Measurements from ENCODE around the gene COA6. TPM values are rescaled to one million over a fixed set of nuclear protein-coding genes. Genes with fewer than 3 reads are reported as not detected.

Gene COA6
- total and polyA plus RNA-seq, 2 donors (not counting 3 experiments of a cell fraction or from before 2014, with no cell fraction given): 22.2 to 42.7 TPM

- H4K20me1 ChIP-seq (replicated peaks; ENCODE audit: control insufficient read depth, extremely low read depth, insufficient read depth, low read length): no peaks in the 10 kb centered on the region
- dilution Hi-C loops (cut with MboI; ENCODE audit: extremely low pct_ligation_motif_present, low sequenced_read_pairs): no loop called here
- peaks cover 0 to 6% of the 10 kb centered on the region in 2 experiments for H3K36me3 ChIP-seq (ENCODE audit: control insufficient read depth in 2 of 2, extremely low read depth in 1 of 2, insufficient read depth in 2 of 2, low read length in 2 of 2)
- no peaks in the 10 kb centered on the region for H3K9me3 ChIP-seq (replicated peaks; ENCODE audit: control insufficient read depth, insufficient read depth, low read length)
- H3K27ac ChIP-seq (ENCODE audit: insufficient read depth, low read depth, low read length): no peak overlapping the region
- H3K4me1 ChIP-seq (ENCODE audit: control insufficient read depth, extremely low read depth, insufficient read depth, low read length): no peaks in the 10 kb centered on the region
- H3K27me3 ChIP-seq (ENCODE audit: control insufficient read depth in 2 of 2, insufficient read depth in 2 of 2, low read length in 2 of 2): no peaks in the 10 kb centered on the region
- ChIA-PET POLR2A (no interaction called here), CTCF (no interaction called here)
- no TSS peak for BruUV-seq (replicated peaks)
- no peak overlapping the region for H3K4me2 ChIP-seq (ENCODE audit: insufficient read depth, low read length)
- H3K79me2 ChIP-seq (ENCODE audit: control insufficient read depth, insufficient read depth, low read length): no peaks in the 10 kb centered on the region
- H3K4me3 ChIP-seq (replicated peaks in 1 of 3; ENCODE audit: insufficient read depth in 1 of 3, low read depth in 1 of 3, low read length in 3 of 3): no peak overlapping the region
- no peak for FAIRE-seq
- TF ChIP-seq POLR2A (IDR thresholded peaks at IDR 0.05; ENCODE audit: low read depth, low read length): no peak
- TF ChIP-seq GATA2 (IDR thresholded peaks at IDR 0.05; ENCODE audit: insufficient read depth, insufficient read length, low read depth, low read length): no peak
- no peak for TF ChIP-seq MYC (IDR thresholded peaks at IDR 0.05; ENCODE audit: low read depth, low read length)
- TF ChIP-seq FOS (IDR thresholded peaks at IDR 0.05; ENCODE audit: borderline replicate concordance, insufficient read depth, low read length): no peak
- no peak overlapping the region for H3K9ac ChIP-seq (replicated peaks; ENCODE audit: extremely low read depth, insufficient read depth, low read length)
- DNase-seq (ENCODE audit: low read depth, low spot score): no peak
- H2AFZ ChIP-seq (ENCODE audit: low read depth, low read length): no peak overlapping the region
- no peaks in the 10 kb centered on the region for H3K9me1 ChIP-seq (replicated peaks; ENCODE audit: control insufficient read depth, extremely low read depth, insufficient read depth, low read length)
- intact Hi-C loops (cut with micrococcal nuclease): no loop called here
These were observed 35.5 kb downstream of the COA6 start for GRCh38 chr1:234408757-234409156.

- dilution Hi-C loops (cut with MboI; ENCODE audit: extremely low pct_ligation_motif_present, low sequenced_read_pairs) (no loop called here), intact Hi-C loops (cut with micrococcal nuclease) (no loop called here)
- no TSS peak for BruUV-seq (replicated peaks)
- H3K79me2 ChIP-seq (ENCODE audit: control insufficient read depth, insufficient read depth, low read length): no peaks in the 10 kb centered on the region
- H3K9me1 ChIP-seq (replicated peaks; ENCODE audit: control insufficient read depth, extremely low read depth, insufficient read depth, low read length): no peaks in the 10 kb centered on the region
- H3K36me3 ChIP-seq (ENCODE audit: control insufficient read depth in 2 of 2, extremely low read depth in 1 of 2, insufficient read depth in 2 of 2, low read length in 2 of 2): peaks cover 0 to 6% of the 10 kb centered on the region in 2 experiments
- no peak overlapping the region for H2AFZ ChIP-seq (ENCODE audit: low read depth, low read length)
- H3K4me1 ChIP-seq (ENCODE audit: control insufficient read depth, extremely low read depth, insufficient read depth, low read length): no peaks in the 10 kb centered on the region
- no peak overlapping the region for H3K27ac ChIP-seq (ENCODE audit: insufficient read depth, low read depth, low read length)
- H3K27me3 ChIP-seq (ENCODE audit: control insufficient read depth in 2 of 2, insufficient read depth in 2 of 2, low read length in 2 of 2): no peaks in the 10 kb centered on the region
- no peaks in the 10 kb centered on the region for H4K20me1 ChIP-seq (replicated peaks; ENCODE audit: control insufficient read depth, extremely low read depth, insufficient read depth, low read length)
- no peak overlapping the region for H3K9ac ChIP-seq (replicated peaks; ENCODE audit: extremely low read depth, insufficient read depth, low read length)
- FAIRE-seq (no peak), DNase-seq (ENCODE audit: low read depth, low spot score) (no peak)
- ChIA-PET CTCF (interaction anchor here (1.3 kb wide), 1 partner anchor 10 kb away, joined by 3 read pairs; no protein-coding TSS in a partner anchor), POLR2A (no interaction called here)
- H3K9me3 ChIP-seq (replicated peaks; ENCODE audit: control insufficient read depth, insufficient read depth, low read length): no peaks in the 10 kb centered on the region
- no peak for TF ChIP-seq CTCF (IDR thresholded peaks at IDR 0.05; ENCODE audit: extremely low read depth in 1 of 2, insufficient read depth in 1 of 2, low read depth in 1 of 2, low read length in 2 of 2)
- no peak for TF ChIP-seq JUN (IDR thresholded peaks at IDR 0.05; ENCODE audit: borderline replicate concordance, insufficient read depth, insufficient read length, low read depth)
- no peak for TF ChIP-seq MAX (IDR thresholded peaks at IDR 0.05; ENCODE audit: insufficient read depth, insufficient read length)
- TF ChIP-seq EZH2 (IDR thresholded peaks at IDR 0.05; ENCODE audit: borderline replicate concordance, low read depth, low read length, severe bottlenecking): no peak
- no peak for TF ChIP-seq GATA2 (IDR thresholded peaks at IDR 0.05; ENCODE audit: insufficient read depth, insufficient read length, low read depth, low read length)
- no peak for TF ChIP-seq FOS (IDR thresholded peaks at IDR 0.05; ENCODE audit: borderline replicate concordance, insufficient read depth, low read length)
- TF ChIP-seq MYC (IDR thresholded peaks at IDR 0.05; ENCODE audit: low read depth, low read length): no peak
- no peak for TF ChIP-seq POLR2AphosphoS5 (IDR thresholded peaks at IDR 0.05; ENCODE audit: insufficient read depth, low read depth, low read length)
- TF ChIP-seq POLR2A (IDR thresholded peaks at IDR 0.05; ENCODE audit: low read depth, low read length): no peak
- H3K4me3 ChIP-seq (replicated peaks in 1 of 3; ENCODE audit: insufficient read depth in 1 of 3, low read depth in 1 of 3, low read length in 3 of 3): no peak overlapping the region
- no peak overlapping the region for H3K4me2 ChIP-seq (ENCODE audit: insufficient read depth, low read length)
These were observed 36.1 kb downstream of the COA6 start for GRCh38 chr1:234409328-234409727.
